Activated CD8-positive, alpha-beta T cell treated with anti-CD3 and anti-CD28 coated beads for 36 hours (primary cell): ENCODE data around the gene GTF3C1. TPM values are rescaled to one million over a fixed set of nuclear protein-coding genes. Genes with fewer than 3 reads are reported as not detected.

Source experiments
- ATAC-seq: fragments of 200-7000 bp; cut with Tn5 transposase; one replicate; pipeline ENCODE4 v1.10.0; 2021; ENCODE audit warnings: mild to moderate bottlenecking, moderate library complexity
- CTCF ChIA-PET: fragments of 350-600 bp; sonication (Branson Sonifier 250); formaldehyde crosslinking; loops from one replicate; lab custom pipeline; 2021; ENCODE audit warnings: antibody characterized with exemption; lab: Charles Lee
- POLR2A ChIA-PET: fragments of 350-600 bp; sonication (Branson Sonifier 250); formaldehyde crosslinking; loops from one replicate; lab custom pipeline; 2021; ENCODE audit warnings: antibody characterized with exemption; lab: Charles Lee
- DNase-seq: peaks from one replicate; pipeline ENCODE4 v3.0.0-alpha.2; 2020
- H3K27ac Mint-ChIP-seq: one replicate; pipeline ENCODE4 v1.8.0; 2021; ENCODE audit warnings: mild to moderate bottlenecking, mixed read lengths
- H3K27me3 Mint-ChIP-seq: one replicate; pipeline ENCODE4 v1.8.0; 2021; ENCODE audit warnings: mixed read lengths
- H3K36me3 Mint-ChIP-seq: one replicate; pipeline ENCODE4 v1.8.0; 2021; ENCODE audit warnings: low read depth, mixed read lengths
- H3K4me1 Mint-ChIP-seq: one replicate; pipeline ENCODE4 v1.8.0; 2021; ENCODE audit warnings: low read depth, mixed read lengths
- H3K4me3 Mint-ChIP-seq: one replicate; pipeline ENCODE4 v1.8.0; 2021; ENCODE audit warnings: mild to moderate bottlenecking, moderate library complexity, mixed read lengths
- H3K9me3 Mint-ChIP-seq: one replicate; pipeline ENCODE4 v1.8.0; 2021; ENCODE audit warnings: mixed read lengths
- CTCF ChIP-seq: fragments of 200-600 bp; IDR thresholded peaks from one replicate; pipeline ENCODE4 v1.8.0; 2022; ENCODE audit warnings: antibody characterized with exemption, mild to moderate bottlenecking
- intact Hi-C: fragments of 100-400 bp; cut with micrococcal nuclease; formaldehyde crosslinking; loops from one replicate; pipeline ENCODE4 v1.10.0; 2022
- total RNA-seq, 2 experiments: library from RNA; stranded (reverse); gene quantifications; one replicate each; pipeline ENCODE4 v1.2.3, GENCODE V29; 2021

Gene GTF3C1
- total RNA-seq, 2 experiments from 2014 or later = 55.9 to 58.6 TPM

GRCh38 chr16:27427538-27427937 is 122.2 kb downstream of the GTF3C1 start:
- H3K27ac Mint-ChIP-seq = peak overlapping the region; percentile 92
- peaks cover 88% of the 10 kb centered on the region for H3K36me3 Mint-ChIP-seq
- H3K9me3 Mint-ChIP-seq = peaks cover 4% of the 10 kb centered on the region
- intact Hi-C loops = loop anchor here (2.0 kb wide), 1 partner anchor 19 kb away; no protein-coding TSS in a partner anchor
- H3K4me3 Mint-ChIP-seq = peak overlapping the region; percentile 64
- peaks cover 81% of the 10 kb centered on the region for H3K4me1 Mint-ChIP-seq
- ATAC-seq = no peak
- ChIA-PET CTCF (interaction anchor here (1.0 to 2.3 kb wide), 4 partner anchors 10 to 193 kb away, joined by 3 to 8 read pairs (median 6); no protein-coding TSS in a partner anchor), POLR2A (interaction anchor here (0.6 to 9.6 kb wide), 13 partner anchors 10 to 228 kb away, joined by 3 to 85 read pairs (median 5); partner anchors contain the start of gene IL21R)
- TF ChIP-seq CTCF = no peak
- no peaks in the 10 kb centered on the region for H3K27me3 Mint-ChIP-seq
- DNase-seq = peak; percentile 1

GRCh38 chr16:27426423-27427408 is 123.0 kb downstream of the GTF3C1 start:
- ChIA-PET CTCF (interaction anchor here (1.0 to 2.3 kb wide), 4 partner anchors 11 to 192 kb away, joined by 3 to 8 read pairs (median 6); no protein-coding TSS in a partner anchor), POLR2A (interaction anchor here (0.7 to 9.6 kb wide), 13 partner anchors 10 to 227 kb away, joined by 3 to 85 read pairs (median 5); partner anchors contain the start of gene IL21R)
- H3K27ac Mint-ChIP-seq = peak overlapping the region; percentile 92
- H3K4me1 Mint-ChIP-seq = peaks cover 84% of the 10 kb centered on the region
- ATAC-seq (peak; percentile 90), DNase-seq (peak; percentile 90)
- H3K9me3 Mint-ChIP-seq = peaks cover 12% of the 10 kb centered on the region
- peak overlapping the region; percentile 64 for H3K4me3 Mint-ChIP-seq
- intact Hi-C loops = loop anchor here (2.0 kb wide), 1 partner anchor 18 kb away; no protein-coding TSS in a partner anchor
- peaks cover 88% of the 10 kb centered on the region for H3K36me3 Mint-ChIP-seq
- H3K27me3 Mint-ChIP-seq = no peaks in the 10 kb centered on the region
- no peak for TF ChIP-seq CTCF

GRCh38 chr16:27425961-27426360 is 123.8 kb downstream of the GTF3C1 start:
- Mint-ChIP-seq H3K27me3 (no peaks in the 10 kb centered on the region), H3K9me3 (peaks cover 16% of the 10 kb centered on the region), H3K27ac (peak overlapping the region; percentile 92), H3K4me1 (peaks cover 81% of the 10 kb centered on the region), H3K4me3 (peak overlapping the region; percentile 64), H3K36me3 (peaks cover 89% of the 10 kb centered on the region)
- POLR2A ChIA-PET = interaction anchor here (1.1 to 4.8 kb wide), 7 partner anchors 9 to 190 kb away, joined by 3 to 71 read pairs (median 9); partner anchors contain the start of gene IL21R
- no peak for TF ChIP-seq CTCF
- CTCF ChIA-PET = interaction anchor here (1.6 kb wide), 1 partner anchor 191 kb away, joined by 7 read pairs; no protein-coding TSS in a partner anchor
- peak; percentile 2 for ATAC-seq
- intact Hi-C loops = loop anchor here (2.0 kb wide), 1 partner anchor 17 kb away; no protein-coding TSS in a partner anchor
- DNase-seq = peak; percentile 14

GRCh38 chr16:27424772-27425498 is 124.8 kb downstream of the GTF3C1 start:
- ATAC-seq (no peak), DNase-seq (peak; percentile 20)
- H3K36me3 Mint-ChIP-seq = peaks cover 89% of the 10 kb centered on the region
- no peak for TF ChIP-seq CTCF
- ChIA-PET CTCF (no interaction called here), POLR2A (interaction anchor here (0.6 to 4.8 kb wide), 8 partner anchors 10 to 109 kb away, joined by 3 to 71 read pairs (median 5); partner anchors contain the start of gene IL21R)
- peaks cover 81% of the 10 kb centered on the region for H3K4me1 Mint-ChIP-seq
- no peak overlapping the region for H3K4me3 Mint-ChIP-seq
- intact Hi-C loops = no loop called here
- peaks cover 23% of the 10 kb centered on the region for H3K9me3 Mint-ChIP-seq
- no peaks in the 10 kb centered on the region for H3K27me3 Mint-ChIP-seq
- H3K27ac Mint-ChIP-seq = peak overlapping the region; percentile 92
